HCT116 (cell line): Measurements from ENCODE around the gene ARNT2. TPM values are rescaled to one million over a fixed set of nuclear protein-coding genes. Genes with fewer than 3 reads are reported as not detected.

Source experiments
- ATAC-seq: fragments of 200-7000 bp; cut with Tn5 transposase; 2 replicates; pipeline ENCODE4 v1.9.1; 2020; ENCODE audit warnings: mild to moderate bottlenecking, moderate library complexity
- BruUV-seq: library from RNA; stranded (reverse); fragments of 400-500 nt; replicated peaks from 2 replicates; lab custom pipeline; 2021; lab: Mats Ljungman, UMichigan
- CTCF ChIA-PET: fragments of 300-600 bp; sonication (Branson Sonifier 250); formaldehyde crosslinking; loops from one replicate; lab custom pipeline; 2021; ENCODE audit warnings: antibody characterized with exemption; lab: Charles Lee
- POLR2A ChIA-PET: fragments of 300-600, 350-600 bp; sonication (Branson Sonifier 250); formaldehyde crosslinking; loops from one replicate; lab custom pipeline; 2021; ENCODE audit warnings: antibody characterized with exemption; lab: Charles Lee
- RAD21 ChIA-PET, 2 experiments: fragments of 300-600 bp; sonication (Branson Sonifier 250); formaldehyde crosslinking; loops; one replicate each; lab custom pipeline; 2023; ENCODE audit warnings: low total read pairs in 2 of 2; ENCODE audit not compliant: uncharacterized antibody in 2 of 2, unreplicated experiment in 2 of 2, low non-redundant PET in 1 of 2; lab: Charles Lee
- DNase-seq: peaks from one replicate; pipeline ENCODE4 v3.0.0-alpha.2; 2010; ENCODE audit warnings: low read depth, low spot score
- H2AFZ ChIP-seq: fragments of 200-600 bp; shearing (Covaris generic), sonication (generic); 2 replicates; pipeline ENCODE4 v1.6.1; 2017; ENCODE audit warnings: low read depth, mixed run types, mixed read lengths, antibody characterized with exemption, low read length; ENCODE audit not compliant: poor library complexity, severe bottlenecking
- H3K27ac ChIP-seq: 2 replicates; pipeline ENCODE4 v1.5.1; 2012; ENCODE audit warnings: low read depth, low read length
- H3K27me3 ChIP-seq: fragments of 200-600 bp; sonication (generic); 2 replicates; pipeline ENCODE4 v1.6.1; 2016; ENCODE audit warnings: mixed run types, low read length, mixed read lengths; ENCODE audit not compliant: insufficient read depth
- H3K36me3 ChIP-seq, 2 experiments: fragments of 200-500 bp in 1 of 2; fragments of 200-600 bp in 1 of 2; sonication (Bioruptor generic) in 1 of 2; sonication (generic) in 1 of 2; 2 replicates each; pipeline versions ENCODE4 v1.5.1 to v1.6.1; 2014 to 2016; ENCODE audit warnings: low read length in 2 of 2, inconsistent platforms in 1 of 2, mixed read lengths in 1 of 2, mixed run types in 1 of 2; ENCODE audit not compliant: insufficient read depth in 2 of 2, control insufficient read depth in 1 of 2
- H3K4me1 ChIP-seq, 2 experiments: fragments of 200-600 bp in 1 of 2; sonication (generic) in 1 of 2; 2 replicates each; pipeline versions ENCODE4 v1.5.1 to v1.6.1; 2012 to 2017; ENCODE audit warnings: low read length in 2 of 2, inconsistent platforms in 1 of 2, mild to moderate bottlenecking in 1 of 2, mixed read lengths in 1 of 2, mixed run types in 1 of 2, moderate library complexity in 1 of 2; ENCODE audit not compliant: insufficient read depth in 2 of 2, control insufficient read depth in 1 of 2
- H3K4me2 ChIP-seq: fragments of 200-600 bp; sonication (generic); 2 replicates; pipeline ENCODE4 v1.6.1; 2017; ENCODE audit warnings: mixed run types, low read length, mixed read lengths
- H3K4me3 ChIP-seq, 2 experiments: fragments of 200-600 bp in 1 of 2; sonication (generic) in 1 of 2; replicated peaks in 1 of 2; 2 replicates each; pipeline ENCODE4 v1.5.1; 2011 to 2016; ENCODE audit warnings: low read length in 2 of 2, control low read depth in 1 of 2, low read depth in 1 of 2, mild to moderate bottlenecking in 1 of 2, mixed read lengths in 1 of 2, mixed run types in 1 of 2
- H3K79me2 ChIP-seq: fragments of 200-600 bp; sonication (generic); 2 replicates; pipeline ENCODE4 v1.6.1; 2017; ENCODE audit warnings: mild to moderate bottlenecking, mixed run types, low read length, moderate library complexity, mixed read lengths; ENCODE audit not compliant: insufficient read depth
- H3K9ac ChIP-seq: fragments of 200-600 bp; sonication (generic); 2 replicates; pipeline ENCODE4 v1.6.1; 2016; ENCODE audit warnings: low read length, mixed read lengths
- H3K9me2 ChIP-seq: fragments of 200-600 bp; sonication (generic), shearing (Covaris generic); 2 replicates; pipeline ENCODE4 v1.6.1; 2017; ENCODE audit warnings: mixed run types, mild to moderate bottlenecking, moderate library complexity; ENCODE audit not compliant: insufficient read depth
- H3K9me3 ChIP-seq, 2 experiments: fragments of 200-500 bp in 1 of 2; fragments of 200-600 bp in 1 of 2; sonication (Bioruptor generic) in 1 of 2; sonication (generic) in 1 of 2; 2 replicates each; pipeline ENCODE4 v1.6.1; 2014 to 2017; ENCODE audit warnings: low read length in 2 of 2, mixed read lengths in 2 of 2, inconsistent platforms in 1 of 2, low read depth in 1 of 2, mild to moderate bottlenecking in 1 of 2, mixed run types in 1 of 2, moderate library complexity in 1 of 2; ENCODE audit not compliant: control insufficient read depth in 1 of 2, insufficient read depth in 1 of 2
- H4K20me1 ChIP-seq: fragments of 200-600 bp; sonication (generic), shearing (Covaris generic); 2 replicates; pipeline ENCODE4 v1.6.1; 2017; ENCODE audit warnings: mixed run types, mild to moderate bottlenecking, moderate library complexity; ENCODE audit not compliant: insufficient read depth
- CBX3 ChIP-seq: IDR thresholded peaks from 2 replicates; pipeline ENCODE4 v1.6.1; 2012; ENCODE audit warnings: low read depth
- CEBPB ChIP-seq: IDR thresholded peaks from 2 replicates; pipeline ENCODE4 v1.6.1; 2012; ENCODE audit warnings: low read depth
- EGR1 ChIP-seq: IDR thresholded peaks from 2 replicates; pipeline ENCODE4 v1.6.1; 2012; ENCODE audit warnings: low read depth
- ELF1 ChIP-seq: IDR thresholded peaks from 2 replicates; pipeline ENCODE4 v1.6.1; 2012; ENCODE audit warnings: low read depth, borderline replicate concordance
- EZH2 ChIP-seq: fragments of 200-600 bp; sonication (generic); IDR thresholded peaks from 2 replicates; pipeline ENCODE4 v1.6.1; 2017; ENCODE audit warnings: antibody characterized with exemption, mixed run types
- EZH2phosphoT487 ChIP-seq: fragments of 200-600 bp; IDR thresholded peaks from 2 replicates; pipeline ENCODE4 v1.6.1; 2018; ENCODE audit warnings: antibody characterized with exemption, borderline replicate concordance
- FOSL1 ChIP-seq: IDR thresholded peaks from 2 replicates; pipeline ENCODE4 v1.6.1; 2012; ENCODE audit warnings: low read depth
- POLR2A ChIP-seq: IDR thresholded peaks from 2 replicates; pipeline ENCODE4 v1.7.0; 2011; ENCODE audit warnings: borderline replicate concordance; ENCODE audit not compliant: insufficient read depth, insufficient read length; ENCODE audit errors: extremely low read depth
- POLR2AphosphoS5 ChIP-seq: IDR thresholded peaks from 2 replicates; pipeline ENCODE4 v1.6.1; 2011; ENCODE audit warnings: mild to moderate bottlenecking, low read depth, low read length, moderate library complexity
- RAD21 ChIP-seq: IDR thresholded peaks from 2 replicates; pipeline ENCODE4 v1.6.1; 2012; ENCODE audit warnings: low read depth, mild to moderate bottlenecking
- SIN3A ChIP-seq: IDR thresholded peaks from 2 replicates; pipeline ENCODE4 v1.6.1; 2012; ENCODE audit warnings: low read depth
- SP1 ChIP-seq: IDR thresholded peaks from 2 replicates; pipeline ENCODE4 v1.6.1; 2012; ENCODE audit warnings: low read depth
- SRF ChIP-seq: IDR thresholded peaks from 2 replicates; pipeline ENCODE4 v1.6.1; 2012; ENCODE audit warnings: low read depth
- YY1 ChIP-seq: IDR thresholded peaks from 2 replicates; pipeline ENCODE4 v1.6.1; 2011; ENCODE audit warnings: low read length, low read depth, moderate library complexity, mild to moderate bottlenecking; ENCODE audit not compliant: insufficient replicate concordance; ENCODE audit errors: extremely low read depth
- ZFX ChIP-seq: fragments of 450-650 bp; IDR thresholded peaks from 2 replicates; pipeline ENCODE4 v1.6.1; 2017
- ZNF274 ChIP-seq: fragments of 200-500 bp; sonication (Bioruptor generic); IDR thresholded peaks from 2 replicates; pipeline ENCODE4 v1.6.1; 2014; ENCODE audit warnings: mild to moderate bottlenecking, low read depth, low read length, inconsistent platforms
- intact Hi-C: fragments of 100-400 bp; cut with micrococcal nuclease; formaldehyde crosslinking; loops from 2 replicates; pipeline ENCODE4 v1.10.0; 2022
- total RNA-seq: library from RNA; stranded (reverse); gene quantifications from one replicate; pipeline ENCODE4 v1.2.1, GENCODE V29; 2021; ENCODE audit not compliant: unreplicated experiment
- TF ChIP-seq, protein P1 (sequence below): IDR thresholded peaks from 2 replicates; pipeline ENCODE4 v1.6.1; 2011; ENCODE audit warnings: mild to moderate bottlenecking, low read length, moderate library complexity; ENCODE audit not compliant: insufficient replicate concordance; ENCODE audit errors: extremely low read depth
- TF ChIP-seq, protein P2 (sequence below): IDR thresholded peaks from 2 replicates; pipeline ENCODE4 v1.6.1; 2012; ENCODE audit warnings: low read depth
- TF ChIP-seq, protein P3 (sequence below), 3 experiments: fragments of 200-600 bp in 1 of 3; sonication (generic) in 1 of 3; IDR thresholded peaks in 2 of 3; conservative IDR thresholded peaks in 1 of 3; 2 replicates each; pipeline ENCODE4 v1.5.1; 2012 to 2017; ENCODE audit warnings: low read depth in 2 of 3, low read length in 2 of 3, antibody characterized with exemption in 1 of 3, borderline replicate concordance in 1 of 3, control low read depth in 1 of 3, mild to moderate bottlenecking in 1 of 3, mixed read lengths in 1 of 3, mixed run types in 1 of 3, moderate library complexity in 1 of 3; ENCODE audit not compliant: insufficient read depth in 1 of 3
- TF ChIP-seq, protein P4 (sequence below): IDR thresholded peaks from 2 replicates; pipeline ENCODE4 v1.6.1; 2012

Gene ARNT2
- total RNA-seq, 1 experiment from 2014 or later = 3.0 TPM

DNA sequence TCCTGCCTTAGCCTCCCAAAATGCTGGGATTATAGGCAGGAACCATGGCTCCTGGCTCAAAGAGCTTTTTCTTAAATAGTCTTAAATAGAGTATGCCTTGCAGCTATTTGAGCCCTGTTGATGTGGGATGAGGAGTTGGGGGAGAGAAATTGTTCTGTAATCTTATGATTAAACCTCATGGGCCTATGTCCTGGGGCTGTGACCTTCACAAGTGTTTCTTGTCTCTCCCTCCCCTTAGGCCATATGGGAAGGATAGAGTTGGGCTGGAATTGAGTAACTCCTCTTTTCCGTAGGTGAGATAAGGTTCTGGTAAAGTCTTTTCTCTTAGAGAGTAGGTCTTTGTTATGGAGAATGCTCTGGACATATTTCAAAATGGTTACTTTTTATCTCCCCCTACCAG is 114.3 kb downstream of the ARNT2 start:
- no peak overlapping the region for H3K27ac ChIP-seq
- H3K4me1 ChIP-seq = no peaks in the 10 kb centered on the region
- no peaks in the 10 kb centered on the region for H3K9me3 ChIP-seq
- H3K79me2 ChIP-seq = no peaks in the 10 kb centered on the region
- H3K4me3 ChIP-seq = no peak overlapping the region
- ChIA-PET CTCF (no interaction called here), RAD21 (no interaction called here), POLR2A (interaction anchor here (0.7 kb wide), 1 partner anchor 20 kb away, joined by 3 read pairs; no protein-coding TSS in a partner anchor)
- no peak overlapping the region for H3K4me2 ChIP-seq
- intact Hi-C loops = no loop called here
- H3K36me3 ChIP-seq = no peaks in the 10 kb centered on the region
- H2AFZ ChIP-seq = no peak overlapping the region
- no peak for DNase-seq
- no peak for ATAC-seq
- H3K27me3 ChIP-seq = no peaks in the 10 kb centered on the region
- TF ChIP-seq, protein P1, sequence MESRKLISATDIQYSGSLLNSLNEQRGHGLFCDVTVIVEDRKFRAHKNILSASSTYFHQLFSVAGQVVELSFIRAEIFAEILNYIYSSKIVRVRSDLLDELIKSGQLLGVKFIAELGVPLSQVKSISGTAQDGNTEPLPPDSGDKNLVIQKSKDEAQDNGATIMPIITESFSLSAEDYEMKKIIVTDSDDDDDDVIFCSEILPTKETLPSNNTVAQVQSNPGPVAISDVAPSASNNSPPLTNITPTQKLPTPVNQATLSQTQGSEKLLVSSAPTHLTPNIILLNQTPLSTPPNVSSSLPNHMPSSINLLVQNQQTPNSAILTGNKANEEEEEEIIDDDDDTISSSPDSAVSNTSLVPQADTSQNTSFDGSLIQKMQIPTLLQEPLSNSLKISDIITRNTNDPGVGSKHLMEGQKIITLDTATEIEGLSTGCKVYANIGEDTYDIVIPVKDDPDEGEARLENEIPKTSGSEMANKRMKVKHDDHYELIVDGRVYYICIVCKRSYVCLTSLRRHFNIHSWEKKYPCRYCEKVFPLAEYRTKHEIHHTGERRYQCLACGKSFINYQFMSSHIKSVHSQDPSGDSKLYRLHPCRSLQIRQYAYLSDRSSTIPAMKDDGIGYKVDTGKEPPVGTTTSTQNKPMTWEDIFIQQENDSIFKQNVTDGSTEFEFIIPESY = no peak
- TF ChIP-seq SRF = no peak
- TF ChIP-seq ELF1 = no peak
- no peak for TF ChIP-seq EZH2
- TF ChIP-seq, protein P2, sequence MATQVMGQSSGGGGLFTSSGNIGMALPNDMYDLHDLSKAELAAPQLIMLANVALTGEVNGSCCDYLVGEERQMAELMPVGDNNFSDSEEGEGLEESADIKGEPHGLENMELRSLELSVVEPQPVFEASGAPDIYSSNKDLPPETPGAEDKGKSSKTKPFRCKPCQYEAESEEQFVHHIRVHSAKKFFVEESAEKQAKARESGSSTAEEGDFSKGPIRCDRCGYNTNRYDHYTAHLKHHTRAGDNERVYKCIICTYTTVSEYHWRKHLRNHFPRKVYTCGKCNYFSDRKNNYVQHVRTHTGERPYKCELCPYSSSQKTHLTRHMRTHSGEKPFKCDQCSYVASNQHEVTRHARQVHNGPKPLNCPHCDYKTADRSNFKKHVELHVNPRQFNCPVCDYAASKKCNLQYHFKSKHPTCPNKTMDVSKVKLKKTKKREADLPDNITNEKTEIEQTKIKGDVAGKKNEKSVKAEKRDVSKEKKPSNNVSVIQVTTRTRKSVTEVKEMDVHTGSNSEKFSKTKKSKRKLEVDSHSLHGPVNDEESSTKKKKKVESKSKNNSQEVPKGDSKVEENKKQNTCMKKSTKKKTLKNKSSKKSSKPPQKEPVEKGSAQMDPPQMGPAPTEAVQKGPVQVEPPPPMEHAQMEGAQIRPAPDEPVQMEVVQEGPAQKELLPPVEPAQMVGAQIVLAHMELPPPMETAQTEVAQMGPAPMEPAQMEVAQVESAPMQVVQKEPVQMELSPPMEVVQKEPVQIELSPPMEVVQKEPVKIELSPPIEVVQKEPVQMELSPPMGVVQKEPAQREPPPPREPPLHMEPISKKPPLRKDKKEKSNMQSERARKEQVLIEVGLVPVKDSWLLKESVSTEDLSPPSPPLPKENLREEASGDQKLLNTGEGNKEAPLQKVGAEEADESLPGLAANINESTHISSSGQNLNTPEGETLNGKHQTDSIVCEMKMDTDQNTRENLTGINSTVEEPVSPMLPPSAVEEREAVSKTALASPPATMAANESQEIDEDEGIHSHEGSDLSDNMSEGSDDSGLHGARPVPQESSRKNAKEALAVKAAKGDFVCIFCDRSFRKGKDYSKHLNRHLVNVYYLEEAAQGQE = no peak
- no peak for TF ChIP-seq ZFX
- TF ChIP-seq CBX3 = no peak
- TF ChIP-seq, protein P3, sequence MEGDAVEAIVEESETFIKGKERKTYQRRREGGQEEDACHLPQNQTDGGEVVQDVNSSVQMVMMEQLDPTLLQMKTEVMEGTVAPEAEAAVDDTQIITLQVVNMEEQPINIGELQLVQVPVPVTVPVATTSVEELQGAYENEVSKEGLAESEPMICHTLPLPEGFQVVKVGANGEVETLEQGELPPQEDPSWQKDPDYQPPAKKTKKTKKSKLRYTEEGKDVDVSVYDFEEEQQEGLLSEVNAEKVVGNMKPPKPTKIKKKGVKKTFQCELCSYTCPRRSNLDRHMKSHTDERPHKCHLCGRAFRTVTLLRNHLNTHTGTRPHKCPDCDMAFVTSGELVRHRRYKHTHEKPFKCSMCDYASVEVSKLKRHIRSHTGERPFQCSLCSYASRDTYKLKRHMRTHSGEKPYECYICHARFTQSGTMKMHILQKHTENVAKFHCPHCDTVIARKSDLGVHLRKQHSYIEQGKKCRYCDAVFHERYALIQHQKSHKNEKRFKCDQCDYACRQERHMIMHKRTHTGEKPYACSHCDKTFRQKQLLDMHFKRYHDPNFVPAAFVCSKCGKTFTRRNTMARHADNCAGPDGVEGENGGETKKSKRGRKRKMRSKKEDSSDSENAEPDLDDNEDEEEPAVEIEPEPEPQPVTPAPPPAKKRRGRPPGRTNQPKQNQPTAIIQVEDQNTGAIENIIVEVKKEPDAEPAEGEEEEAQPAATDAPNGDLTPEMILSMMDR (IDR thresholded peaks at IDR 0.05 in 2 of 3, conservative IDR thresholded peaks at IDR 0.05 in 1 of 3; ENCODE audit: borderline replicate concordance in 1 of 3, insufficient read depth in 1 of 3, low read depth in 2 of 3, low read length in 2 of 3) = no peak
- TF ChIP-seq FOSL1 = no peak
- TF ChIP-seq YY1 = no peak
- no peak for TF ChIP-seq ZNF274
- TF ChIP-seq SP1 = no peak
- no peak for TF ChIP-seq EGR1
- TF ChIP-seq EZH2phosphoT487 = no peak
- no peak for TF ChIP-seq SIN3A
- no peak for TF ChIP-seq POLR2A
- no peak for TF ChIP-seq POLR2AphosphoS5
- no peak for TF ChIP-seq CEBPB
- no peak for TF ChIP-seq RAD21
- TF ChIP-seq, protein P4, sequence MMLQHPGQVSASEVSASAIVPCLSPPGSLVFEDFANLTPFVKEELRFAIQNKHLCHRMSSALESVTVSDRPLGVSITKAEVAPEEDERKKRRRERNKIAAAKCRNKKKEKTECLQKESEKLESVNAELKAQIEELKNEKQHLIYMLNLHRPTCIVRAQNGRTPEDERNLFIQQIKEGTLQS = no peak
- TF ChIP-seq, all 23 proteins: peak for 0
- no peak overlapping the region for H3K9ac ChIP-seq
- no peaks in the 10 kb centered on the region for H3K9me2 ChIP-seq
- no TSS peak for BruUV-seq
- no peaks in the 10 kb centered on the region for H4K20me1 ChIP-seq
